Activated CD8-positive, alpha-beta memory T cell treated with anti-CD3 and anti-CD28 coated beads, Interleukin-2, amount 50 U/mL, for 24 hours (primary cell): ENCODE measurements around the gene PNLIPRP3.

Source experiments
- DNase-seq: peaks from one replicate; pipeline ENCODE4 v3.0.0-alpha.2; 2020; ENCODE audit errors: extremely low read depth

The PNLIPRP3 gene

GRCh38 chr10:116450861-116451260 lies 23.2 kb downstream of the PNLIPRP3 start:
- DNase-seq, result no peak

GRCh38 chr10:116451711-116452337 lies 24.2 kb downstream of the PNLIPRP3 start:
- no peak for DNase-seq

GRCh38 chr10:116452338-116452720 lies 24.7 kb downstream of the PNLIPRP3 start:
- DNase-seq, result no peak

GRCh38 chr10:116457488-116457887 lies 29.8 kb downstream of the PNLIPRP3 start:
- no peak for DNase-seq

GRCh38 chr10:116460219-116460618 lies 32.6 kb downstream of the PNLIPRP3 start:
- DNase-seq, result no peak

- no peak for DNase-seq
These were observed 34.0 kb downstream of the PNLIPRP3 start for GRCh38 chr10:116461680-116462079.

GRCh38 chr10:116464257-116464656 lies 36.6 kb downstream of the PNLIPRP3 start:
- DNase-seq, result no peak

- DNase-seq, result no peak
These were observed 37.9 kb downstream of the PNLIPRP3 start for GRCh38 chr10:116465546-116465945.

GRCh38 chr10:116466715-116467422 lies 39.2 kb downstream of the PNLIPRP3 start:
- DNase-seq, result no peak

GRCh38 chr10:116469437-116469836 lies 41.8 kb downstream of the PNLIPRP3 start:
- DNase-seq, result no peak

- DNase-seq, result no peak
These were observed 42.4 kb downstream of the PNLIPRP3 start for GRCh38 chr10:116470071-116470470.

GRCh38 chr10:116470768-116471415 lies 43.2 kb downstream of the PNLIPRP3 start:
- no peak for DNase-seq

- no peak for DNase-seq
These were observed 45.2 kb downstream of the PNLIPRP3 start for GRCh38 chr10:116472891-116473290.

- DNase-seq, result no peak
These were observed 48.2 kb downstream of the PNLIPRP3 start for GRCh38 chr10:116475866-116476265.

GRCh38 chr10:116476461-116476860 lies 48.8 kb downstream of the PNLIPRP3 start:
- DNase-seq, result no peak

GRCh38 chr10:116477986-116478664 lies 50.5 kb downstream of the PNLIPRP3 start:
- no peak for DNase-seq

GRCh38 chr10:116486770-116487448 lies 59.3 kb downstream of the PNLIPRP3 start:
- DNase-seq, result no peak

- DNase-seq, result no peak
These were observed 60.1 kb downstream of the PNLIPRP3 start for GRCh38 chr10:116487522-116488430.

GRCh38 chr10:116489460-116489859 lies 61.8 kb downstream of the PNLIPRP3 start:
- no peak for DNase-seq

- DNase-seq, result no peak
These were observed 62.5 kb downstream of the PNLIPRP3 start for GRCh38 chr10:116490028-116490662.
